Mesenchymal stem cell (in vitro differentiated cells and primary cell): Measurements from ENCODE around the gene PDZRN4.

Experiments used
- DNase-seq: peaks from one replicate; pipeline ENCODE4 v3.0.0-alpha.2; 2013
- H2AFZ ChIP-seq: one replicate; pipeline ENCODE4 v1.6.1; 2013; ENCODE audit warnings: low read depth, mild to moderate bottlenecking, control low read depth, inconsistent platforms, low read length, moderate library complexity
- H2AK5ac ChIP-seq: 2 replicates; pipeline ENCODE4 v1.6.1; 2013; ENCODE audit warnings: low read length, moderate library complexity, mild to moderate bottlenecking, inconsistent platforms; ENCODE audit not compliant: severe bottlenecking
- H2BK120ac ChIP-seq: one replicate; pipeline ENCODE4 v1.6.1; 2013; ENCODE audit warnings: low read depth, mild to moderate bottlenecking, inconsistent platforms, low read length, moderate library complexity
- H2BK12ac ChIP-seq, 2 experiments: one replicate each; pipeline ENCODE4 v1.6.1; 2013; ENCODE audit warnings: inconsistent platforms in 2 of 2, low read length in 2 of 2, mild to moderate bottlenecking in 2 of 2, moderate library complexity in 2 of 2, control low read depth in 1 of 2
- H2BK15ac ChIP-seq: one replicate; pipeline ENCODE4 v1.6.1; 2013; ENCODE audit warnings: mild to moderate bottlenecking, low read depth, inconsistent platforms; ENCODE audit not compliant: poor library complexity, severe bottlenecking
- H2BK5ac ChIP-seq: 2 replicates; pipeline ENCODE4 v1.6.1; 2013; ENCODE audit warnings: low read depth, mild to moderate bottlenecking, low read length, control low read depth, inconsistent platforms; ENCODE audit not compliant: poor library complexity, severe bottlenecking
- H3K14ac ChIP-seq, 2 experiments: one replicate each; pipeline ENCODE4 v1.6.1; 2013; ENCODE audit warnings: inconsistent platforms in 2 of 2, low read length in 2 of 2, control low read depth in 1 of 2, mild to moderate bottlenecking in 1 of 2, moderate library complexity in 1 of 2
- H3K18ac ChIP-seq, 2 experiments: one replicate each; pipeline ENCODE4 v1.6.1; 2013; ENCODE audit warnings: inconsistent platforms in 2 of 2, low read length in 2 of 2, control low read depth in 1 of 2, low read depth in 1 of 2, mild to moderate bottlenecking in 1 of 2
- H3K23ac ChIP-seq, 2 experiments: one replicate each; pipeline ENCODE4 v1.6.1; 2013; ENCODE audit warnings: inconsistent platforms in 2 of 2, low read length in 2 of 2, mild to moderate bottlenecking in 2 of 2, moderate library complexity in 2 of 2, control low read depth in 1 of 2
- H3K27ac ChIP-seq: 2 replicates; pipeline ENCODE4 v1.5.1; 2013; ENCODE audit warnings: mild to moderate bottlenecking, moderate library complexity, low read length, control low read depth, inconsistent platforms; ENCODE audit not compliant: poor library complexity, severe bottlenecking
- H3K27me3 ChIP-seq, 2 experiments: 2 replicates each; pipeline versions ENCODE4 v1.6.1 to v1.7.0; 2013; ENCODE audit warnings: low read length in 2 of 2, mild to moderate bottlenecking in 2 of 2, moderate library complexity in 2 of 2, control low read depth in 1 of 2, inconsistent platforms in 1 of 2; ENCODE audit not compliant: control insufficient read depth in 1 of 2, insufficient read depth in 1 of 2
- H3K36me3 ChIP-seq, 2 experiments: 2 replicates each; pipeline versions ENCODE4 v1.6.1 to v1.7.0; 2013; ENCODE audit warnings: low read length in 2 of 2, control low read depth in 1 of 2, inconsistent platforms in 1 of 2, low read depth in 1 of 2, mild to moderate bottlenecking in 1 of 2; ENCODE audit not compliant: insufficient read depth in 2 of 2, control insufficient read depth in 1 of 2
- H3K4ac ChIP-seq, 2 experiments: one replicate each; pipeline ENCODE4 v1.6.1; 2013; ENCODE audit warnings: inconsistent platforms in 2 of 2, low read length in 2 of 2, mild to moderate bottlenecking in 2 of 2, moderate library complexity in 2 of 2, control low read depth in 1 of 2, low read depth in 1 of 2
- H3K4me1 ChIP-seq: 2 replicates; pipeline ENCODE4 v1.6.1; 2013; ENCODE audit warnings: low read depth, low read length, control low read depth; ENCODE audit not compliant: control insufficient read depth, insufficient read depth
- H3K4me2 ChIP-seq: 2 replicates; pipeline ENCODE4 v1.6.1; 2013; ENCODE audit warnings: low read length, mild to moderate bottlenecking, inconsistent platforms; ENCODE audit not compliant: poor library complexity, severe bottlenecking
- H3K4me3 ChIP-seq, 2 experiments: 2 replicates each; pipeline versions ENCODE4 v1.5.1 to v1.7.0; 2013; ENCODE audit warnings: low read length in 2 of 2, mild to moderate bottlenecking in 2 of 2, control low read depth in 1 of 2, low read depth in 1 of 2; ENCODE audit not compliant: insufficient read depth in 1 of 2
- H3K79me1 ChIP-seq: replicated peaks from 2 replicates; pipeline ENCODE4 v1.6.1; 2013; ENCODE audit warnings: mild to moderate bottlenecking, control low read depth, low read length, inconsistent platforms; ENCODE audit not compliant: poor library complexity, severe bottlenecking
- H3K9ac ChIP-seq: 2 replicates; pipeline ENCODE4 v1.7.0; 2013; ENCODE audit warnings: mild to moderate bottlenecking, low read length, moderate library complexity
- H3K9me3 ChIP-seq: 2 replicates; pipeline ENCODE4 v1.7.0; 2013; ENCODE audit warnings: mild to moderate bottlenecking, low read length; ENCODE audit not compliant: control insufficient read depth
- H4K8ac ChIP-seq: one replicate; pipeline ENCODE4 v1.6.1; 2013; ENCODE audit warnings: inconsistent platforms, mild to moderate bottlenecking, low read length, moderate library complexity
- H4K91ac ChIP-seq: one replicate; pipeline ENCODE4 v1.6.1; 2013; ENCODE audit warnings: mild to moderate bottlenecking, low read length, inconsistent platforms
- WGBS: methylation state at CpG from one replicate; pipeline ENCODE4 v1.1.7; 2013; ENCODE audit warnings: mixed read lengths; 5-methylcytosine and 5-hydroxymethylcytosine counted together

PDZRN4 gene

DNA sequence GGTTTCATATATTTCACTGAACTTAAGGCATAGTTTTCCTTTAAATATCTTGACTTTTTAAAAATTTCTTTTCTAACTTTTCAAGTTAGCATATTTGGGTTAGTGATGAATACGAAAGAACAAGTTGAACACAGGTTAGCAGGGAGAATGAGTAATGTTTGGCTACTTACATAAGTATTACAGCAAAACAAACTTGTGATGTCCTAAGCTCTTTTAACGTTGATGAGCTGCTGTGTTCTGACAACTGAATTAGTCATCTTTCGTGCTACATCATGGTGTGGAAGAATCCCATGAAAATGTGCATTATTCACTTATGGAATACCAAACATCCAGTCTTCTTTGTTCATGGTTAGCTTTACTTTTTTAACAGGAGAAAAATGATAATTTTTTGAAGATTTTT lies 36.3 kb upstream of the PDZRN4 start:
- Histone ChIP-seq H3K4ac (no peak overlapping the region), H2AFZ (no peak overlapping the region), H2BK5ac (no peak overlapping the region), H3K18ac (no peak overlapping the region), H3K23ac (no peak overlapping the region), H2BK120ac (no peak overlapping the region), H3K27ac (no peak overlapping the region), H2BK15ac (no peak overlapping the region), H3K79me1 (no peaks in the 10 kb centered on the region), H3K4me1 (no peaks in the 10 kb centered on the region), H3K9ac (no peak overlapping the region), H4K8ac (no peak overlapping the region), H3K4me2 (no peak overlapping the region), H3K36me3 (no peaks in the 10 kb centered on the region), H3K14ac (no peak overlapping the region), H3K27me3 (no peaks in the 10 kb centered on the region), H3K4me3 (no peak overlapping the region), H2AK5ac (no peak overlapping the region), H2BK12ac (no peak overlapping the region), H4K91ac (no peak overlapping the region), H3K9me3 (no peaks in the 10 kb centered on the region)
- peak; percentile 38 for DNase-seq
- WGBS = 17% methylated on average over 1 of the region's 3 CpGs

DNA sequence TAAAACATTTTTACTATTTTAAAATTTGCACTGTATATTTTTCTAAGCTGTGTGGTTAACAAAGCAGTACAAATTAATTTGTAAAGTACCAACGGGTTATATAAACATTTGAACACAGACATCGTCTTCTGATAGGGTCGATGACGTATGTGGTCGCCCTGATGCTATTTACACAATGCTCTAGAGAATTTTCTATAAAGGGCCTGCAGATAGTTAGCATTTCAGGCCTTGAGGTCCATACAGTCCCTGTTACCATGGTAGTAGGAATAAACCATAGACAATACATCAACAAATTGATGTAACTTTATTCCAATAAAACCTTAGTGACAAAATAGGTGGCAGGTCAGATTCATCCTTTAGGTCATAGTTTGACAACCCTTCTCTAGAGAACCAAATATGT lies 25.7 kb upstream of the PDZRN4 start:
- no peaks in the 10 kb centered on the region for H3K79me1 ChIP-seq
- no peak overlapping the region for H3K23ac ChIP-seq
- no peak overlapping the region for H3K18ac ChIP-seq
- no peaks in the 10 kb centered on the region for H3K4me1 ChIP-seq
- H2BK120ac ChIP-seq = no peak overlapping the region
- H2AK5ac ChIP-seq = no peak overlapping the region
- H4K8ac ChIP-seq = no peak overlapping the region
- H3K14ac ChIP-seq = no peak overlapping the region
- H3K4me3 ChIP-seq = no peak overlapping the region
- H2BK12ac ChIP-seq = no peak overlapping the region
- no peak overlapping the region for H3K9ac ChIP-seq
- H2AFZ ChIP-seq = no peak overlapping the region
- H2BK5ac ChIP-seq = no peak overlapping the region
- no peak for DNase-seq
- H3K9me3 ChIP-seq = no peaks in the 10 kb centered on the region
- no peak overlapping the region for H3K4ac ChIP-seq
- no peaks in the 10 kb centered on the region for H3K27me3 ChIP-seq
- no peak overlapping the region for H3K27ac ChIP-seq
- H4K91ac ChIP-seq = no peak overlapping the region
- no peaks in the 10 kb centered on the region for H3K36me3 ChIP-seq
- no peak overlapping the region for H3K4me2 ChIP-seq
- 64% methylated on average over 5 of the region's 5 CpGs for WGBS
- no peak overlapping the region for H2BK15ac ChIP-seq

DNA sequence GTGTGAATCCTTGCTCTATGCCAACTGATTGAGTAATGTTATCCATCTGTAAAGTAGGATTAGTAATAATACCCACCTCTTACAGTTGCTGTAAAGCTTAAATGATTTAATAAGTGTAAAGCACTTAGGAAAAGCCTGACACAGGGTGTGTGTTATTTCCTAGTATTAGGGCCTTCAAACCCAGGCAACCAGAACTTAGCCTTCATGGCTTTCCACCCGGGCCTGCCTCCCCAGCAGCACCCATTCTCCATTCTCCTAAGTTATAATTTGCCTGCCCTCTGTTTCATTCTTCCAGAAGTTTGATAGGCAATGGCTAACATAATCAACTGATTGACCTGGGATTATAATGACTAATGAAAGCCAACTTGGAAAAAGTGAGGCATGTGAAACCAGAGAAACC lies 20.4 kb upstream of the PDZRN4 start:
- no peaks in the 10 kb centered on the region for H3K79me1 ChIP-seq
- no peak overlapping the region for H3K27ac ChIP-seq
- no peak overlapping the region for H3K23ac ChIP-seq
- H3K18ac ChIP-seq = no peak overlapping the region
- no peaks in the 10 kb centered on the region for H3K36me3 ChIP-seq
- H2AK5ac ChIP-seq = no peak overlapping the region
- no peak for DNase-seq
- H2BK15ac ChIP-seq = no peak overlapping the region
- no peak overlapping the region for H3K4ac ChIP-seq
- H3K9me3 ChIP-seq = peaks cover 5% of the 10 kb centered on the region
- H2AFZ ChIP-seq = no peak overlapping the region
- H2BK5ac ChIP-seq = no peak overlapping the region
- no peak overlapping the region for H4K8ac ChIP-seq
- no peak overlapping the region for H4K91ac ChIP-seq
- 83% methylated on average over 1 of the region's 1 CpG for WGBS
- no peak overlapping the region for H3K4me2 ChIP-seq
- H3K4me1 ChIP-seq = no peaks in the 10 kb centered on the region
- H3K27me3 ChIP-seq = no peaks in the 10 kb centered on the region
- H3K14ac ChIP-seq = no peak overlapping the region
- no peak overlapping the region for H3K4me3 ChIP-seq
- H3K9ac ChIP-seq = no peak overlapping the region
- H2BK120ac ChIP-seq = no peak overlapping the region
- H2BK12ac ChIP-seq = no peak overlapping the region

DNA sequence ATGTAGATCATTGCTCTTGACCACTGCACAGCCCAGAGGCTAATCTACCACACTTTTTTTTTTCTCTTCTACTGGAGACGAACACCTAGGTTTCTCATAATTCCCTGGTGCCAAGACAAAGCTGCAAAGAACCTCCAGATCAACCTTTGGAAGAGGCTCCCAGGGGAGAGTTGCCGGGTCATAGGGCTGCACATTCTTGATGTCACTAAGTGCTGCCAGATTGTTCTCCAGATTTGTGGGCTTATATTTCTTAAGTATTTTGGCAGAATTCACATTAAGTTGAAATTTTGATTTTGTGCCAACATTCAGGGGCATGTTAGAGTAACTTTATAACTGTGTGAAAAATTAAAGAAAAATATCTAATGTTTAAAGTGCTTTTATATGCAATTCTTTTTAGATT lies 13.5 kb upstream of the PDZRN4 start:
- Histone ChIP-seq H3K18ac (no peak overlapping the region), H3K23ac (no peak overlapping the region), H3K79me1 (no peaks in the 10 kb centered on the region), H3K4ac (no peak overlapping the region), H3K27me3 (no peaks in the 10 kb centered on the region), H3K27ac (no peak overlapping the region), H2BK5ac (no peak overlapping the region), H2BK120ac (no peak overlapping the region), H4K91ac (no peak overlapping the region), H2AFZ (no peak overlapping the region), H3K4me1 (no peaks in the 10 kb centered on the region), H2BK15ac (no peak overlapping the region), H3K9ac (no peak overlapping the region), H3K36me3 (no peaks in the 10 kb centered on the region), H3K14ac (no peak overlapping the region), H2BK12ac (no peak overlapping the region), H3K4me3 (no peak overlapping the region), H2AK5ac (no peak overlapping the region), H4K8ac (no peak overlapping the region), H3K9me3 (peaks cover 5% of the 10 kb centered on the region), H3K4me2 (no peak overlapping the region)
- WGBS = 66% methylated on average over 2 of the region's 2 CpGs
- no peak for DNase-seq
